ENCODE measurements around the gene NCKAP1.
"Not testable (repeated sequence)": the region's sequence is repeated elsewhere in the genome, so short reads cannot be mapped to it uniquely, and the experiment has no call there.

The NCKAP1 gene

DNA sequence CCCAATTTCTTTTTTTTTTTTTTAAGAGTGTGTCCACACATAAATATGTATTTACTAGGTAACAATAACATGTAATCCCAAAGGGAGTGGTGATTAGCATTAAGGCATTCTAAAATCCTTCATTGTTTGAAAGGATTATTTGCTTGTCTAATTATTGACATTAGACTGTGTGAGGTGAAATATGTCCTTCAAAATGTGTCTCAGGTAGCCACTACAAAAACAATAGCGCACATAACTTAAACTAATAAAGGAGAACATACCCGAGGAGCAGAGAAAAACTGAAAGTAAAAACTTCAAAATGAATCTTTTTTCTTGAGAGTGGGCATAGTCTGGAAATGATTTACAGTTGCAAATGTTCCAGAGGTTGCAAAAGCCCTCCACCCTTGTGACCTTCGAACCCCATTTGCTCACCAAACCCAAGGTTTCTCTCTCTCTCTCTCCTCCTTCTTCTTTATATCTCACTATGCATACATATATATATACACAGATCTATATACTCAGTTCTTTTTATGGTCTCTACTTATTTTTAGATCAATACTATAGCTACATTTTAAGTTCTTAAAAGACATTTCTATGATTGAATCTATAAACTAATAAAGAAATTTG is 147.4 kb downstream of the NCKAP1 start:
- Histone ChIP-seq H3K9me3 (ENCODE audit: control insufficient read depth in 5 of 5, low read length in 5 of 5) (peaks cover 0 to 3% (median 0%) of the 10 kb centered on the region in 5 donors), H3K36me3 (ENCODE audit: control insufficient read depth in 5 of 5, insufficient read depth in 5 of 5, low read length in 5 of 5) (no peaks in the 10 kb centered on the region), H3K27me3 (ENCODE audit: control insufficient read depth in 5 of 5, insufficient read depth in 4 of 5, low read length in 5 of 5) (no peaks in the 10 kb centered on the region), H3K4me3 (ENCODE audit: low read depth in 1 of 5, low read length in 5 of 5) (no peak overlapping the region), H3K27ac (ENCODE audit: low read depth, low read length) (no peak overlapping the region), H3K4me1 (ENCODE audit: control insufficient read depth in 5 of 5, insufficient read depth in 5 of 5, low read length in 5 of 5) (no peaks in the 10 kb centered on the region), H3K9ac (ENCODE audit: low read length in 5 of 5) (no peak overlapping the region)

DNA sequence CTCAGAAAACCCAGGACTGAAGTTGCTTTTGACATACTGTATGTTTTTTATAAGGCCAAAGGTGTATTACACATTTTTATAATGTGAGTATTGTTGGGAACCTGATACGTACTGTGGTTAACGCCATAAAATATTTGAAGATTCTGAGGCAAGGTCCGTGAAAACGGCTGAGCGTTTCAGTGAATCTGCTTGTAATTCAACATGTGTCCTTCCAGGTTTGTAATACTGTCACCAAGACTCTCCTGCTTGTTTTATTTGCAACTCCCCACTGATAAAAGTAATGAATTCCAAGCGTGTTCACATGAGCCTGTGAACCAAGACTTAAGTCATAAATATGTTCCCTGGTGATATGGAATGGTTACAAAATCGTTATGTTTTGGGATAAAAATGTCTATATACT is 148.0 kb downstream of the NCKAP1 start:
- Histone ChIP-seq H3K9ac (ENCODE audit: low read length in 5 of 5) (no peak overlapping the region), H3K4me1 (ENCODE audit: control insufficient read depth in 5 of 5, insufficient read depth in 5 of 5, low read length in 5 of 5) (no peaks in the 10 kb centered on the region), H3K27ac (ENCODE audit: low read depth, low read length) (no peak overlapping the region)

GRCh38 chr2:182887753-182888415 is 150.4 kb downstream of the NCKAP1 start:
- Histone ChIP-seq H3K9ac (ENCODE audit: low read length in 5 of 5) (no peak overlapping the region), H3K9me3 (ENCODE audit: control insufficient read depth in 5 of 5, low read length in 5 of 5) (no peaks in the 10 kb centered on the region), H3K36me3 (ENCODE audit: control insufficient read depth in 5 of 5, insufficient read depth in 5 of 5, low read length in 5 of 5) (no peaks in the 10 kb centered on the region), H3K4me3 (ENCODE audit: low read depth in 1 of 5, low read length in 5 of 5) (no peak overlapping the region), H3K27ac (ENCODE audit: low read depth, low read length) (no peak overlapping the region), H3K27me3 (ENCODE audit: control insufficient read depth in 5 of 5, insufficient read depth in 4 of 5, low read length in 5 of 5) (no peaks in the 10 kb centered on the region), H3K4me1 (ENCODE audit: control insufficient read depth in 5 of 5, insufficient read depth in 5 of 5, low read length in 5 of 5) (no peaks in the 10 kb centered on the region)

More for the DNA sequence above, 148.0 kb downstream of the NCKAP1 start:
- no peak overlapping the region for H3K4me3 ChIP-seq (ENCODE audit: low read depth in 1 of 5, low read length in 5 of 5)
- H3K36me3 ChIP-seq (ENCODE audit: control insufficient read depth in 5 of 5, insufficient read depth in 5 of 5, low read length in 5 of 5) = no peaks in the 10 kb centered on the region
- H3K27me3 ChIP-seq (ENCODE audit: control insufficient read depth in 5 of 5, insufficient read depth in 4 of 5, low read length in 5 of 5) = no peaks in the 10 kb centered on the region
- peaks cover 0 to 3% (median 0%) of the 10 kb centered on the region in 5 donors for H3K9me3 ChIP-seq (ENCODE audit: control insufficient read depth in 5 of 5, low read length in 5 of 5)

DNA sequence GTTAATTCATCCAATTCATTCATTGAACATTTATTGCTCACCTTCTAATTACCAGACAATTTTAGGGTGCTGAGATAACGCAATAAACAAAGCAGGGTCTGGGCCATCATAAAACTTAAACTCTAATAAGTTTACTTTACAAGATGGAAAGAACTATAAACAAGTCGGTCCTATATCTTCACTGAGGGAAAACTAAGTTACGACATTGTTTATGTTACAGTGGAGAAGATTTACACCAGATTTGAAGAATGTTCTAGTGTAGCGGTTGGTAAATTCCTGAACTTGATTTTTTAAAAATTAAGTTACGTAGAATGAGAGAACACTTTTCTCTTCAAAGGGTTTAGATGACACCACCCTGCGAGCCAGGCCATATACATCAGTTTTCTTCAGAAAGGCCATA is 151.2 kb downstream of the NCKAP1 start:
- H3K36me3 ChIP-seq (ENCODE audit: control insufficient read depth in 5 of 5, insufficient read depth in 5 of 5, low read length in 5 of 5) = no peaks in the 10 kb centered on the region
- no peaks in the 10 kb centered on the region for H3K27me3 ChIP-seq (ENCODE audit: control insufficient read depth in 5 of 5, insufficient read depth in 4 of 5, low read length in 5 of 5)
- H3K4me3 ChIP-seq (ENCODE audit: low read depth in 1 of 5, low read length in 5 of 5) = no peak overlapping the region
- H3K27ac ChIP-seq (ENCODE audit: low read depth, low read length) = no peak overlapping the region
- no peaks in the 10 kb centered on the region for H3K4me1 ChIP-seq (ENCODE audit: control insufficient read depth in 5 of 5, insufficient read depth in 5 of 5, low read length in 5 of 5)
- H3K9me3 ChIP-seq (ENCODE audit: control insufficient read depth in 5 of 5, low read length in 5 of 5) = no peaks in the 10 kb centered on the region
- H3K9ac ChIP-seq (ENCODE audit: low read length in 5 of 5) = no peak overlapping the region

DNA sequence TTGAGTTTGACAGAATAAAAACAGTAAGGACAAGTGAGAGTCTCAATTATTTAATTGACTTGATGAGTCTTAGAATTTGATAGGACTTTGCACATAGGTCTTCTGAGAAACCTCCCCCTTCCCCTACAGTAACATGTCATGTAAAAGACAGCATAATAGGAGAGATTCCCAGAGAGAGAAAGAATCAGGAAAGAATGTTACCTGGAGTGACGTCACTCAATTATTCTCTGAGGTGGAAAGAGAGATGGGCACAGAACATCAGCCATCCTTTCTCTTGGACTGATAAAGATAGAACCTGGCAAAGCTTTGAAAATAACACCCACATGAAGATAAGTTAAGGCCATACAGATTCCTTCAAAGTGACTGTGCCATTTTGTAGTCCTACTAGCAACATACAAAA is 152.5 kb downstream of the NCKAP1 start:
- no peak overlapping the region for H3K27ac ChIP-seq (ENCODE audit: low read depth, low read length)
- no peaks in the 10 kb centered on the region for H3K4me1 ChIP-seq (ENCODE audit: control insufficient read depth in 5 of 5, insufficient read depth in 5 of 5, low read length in 5 of 5)
- H3K36me3 ChIP-seq (ENCODE audit: control insufficient read depth in 5 of 5, insufficient read depth in 5 of 5, low read length in 5 of 5) = no peaks in the 10 kb centered on the region
- no peak overlapping the region for H3K4me3 ChIP-seq (ENCODE audit: low read depth in 1 of 5, low read length in 5 of 5)
- no peaks in the 10 kb centered on the region for H3K27me3 ChIP-seq (ENCODE audit: control insufficient read depth in 5 of 5, insufficient read depth in 4 of 5, low read length in 5 of 5)
- H3K9ac ChIP-seq (ENCODE audit: low read length in 5 of 5) = no peak overlapping the region
- peaks cover 0 to 5% (median 0%) of the 10 kb centered on the region in 5 donors for H3K9me3 ChIP-seq (ENCODE audit: control insufficient read depth in 5 of 5, low read length in 5 of 5)

- no peaks in the 10 kb centered on the region for H3K4me1 ChIP-seq (ENCODE audit: control insufficient read depth in 5 of 5, insufficient read depth in 5 of 5, low read length in 5 of 5)
- no peaks in the 10 kb centered on the region for H3K27me3 ChIP-seq (ENCODE audit: control insufficient read depth in 5 of 5, insufficient read depth in 4 of 5, low read length in 5 of 5)
- H3K4me3 ChIP-seq (ENCODE audit: low read depth in 1 of 5, low read length in 5 of 5) = no peak overlapping the region
- H3K36me3 ChIP-seq (ENCODE audit: control insufficient read depth in 5 of 5, insufficient read depth in 5 of 5, low read length in 5 of 5) = no peaks in the 10 kb centered on the region
- H3K9ac ChIP-seq (ENCODE audit: low read length in 5 of 5) = no peak overlapping the region
- H3K27ac ChIP-seq (ENCODE audit: low read depth, low read length) = no peak overlapping the region
- peaks cover 0 to 5% (median 0%) of the 10 kb centered on the region in 5 donors for H3K9me3 ChIP-seq (ENCODE audit: control insufficient read depth in 5 of 5, low read length in 5 of 5)
Measured at GRCh38 chr2:182883451-182883850, 154.8 kb downstream of the NCKAP1 start.

GRCh38 chr2:182880100-182880499 is 158.2 kb downstream of the NCKAP1 start:
- H3K27me3 ChIP-seq (ENCODE audit: control insufficient read depth in 5 of 5, insufficient read depth in 4 of 5, low read length in 5 of 5); H3K4me3 ChIP-seq (ENCODE audit: low read depth in 1 of 5, low read length in 5 of 5); H3K9ac ChIP-seq (ENCODE audit: low read length in 5 of 5); H3K4me1 ChIP-seq (ENCODE audit: control insufficient read depth in 5 of 5, insufficient read depth in 5 of 5, low read length in 5 of 5); H3K27ac ChIP-seq (ENCODE audit: low read depth, low read length); H3K36me3 ChIP-seq (ENCODE audit: control insufficient read depth in 5 of 5, insufficient read depth in 5 of 5, low read length in 5 of 5); H3K9me3 ChIP-seq (ENCODE audit: control insufficient read depth in 5 of 5, low read length in 5 of 5): not testable (repeated sequence)

GRCh38 chr2:182876653-182877052 is 161.6 kb downstream of the NCKAP1 start:
- H3K4me1 ChIP-seq (ENCODE audit: control insufficient read depth in 5 of 5, insufficient read depth in 5 of 5, low read length in 5 of 5); H3K4me3 ChIP-seq (ENCODE audit: low read depth in 1 of 5, low read length in 5 of 5); H3K27me3 ChIP-seq (ENCODE audit: control insufficient read depth in 5 of 5, insufficient read depth in 4 of 5, low read length in 5 of 5); H3K27ac ChIP-seq (ENCODE audit: low read depth, low read length); H3K9ac ChIP-seq (ENCODE audit: low read length in 5 of 5); H3K36me3 ChIP-seq (ENCODE audit: control insufficient read depth in 5 of 5, insufficient read depth in 5 of 5, low read length in 5 of 5); H3K9me3 ChIP-seq (ENCODE audit: control insufficient read depth in 5 of 5, low read length in 5 of 5): not testable (repeated sequence)

GRCh38 chr2:182870227-182870626 is 168.0 kb downstream of the NCKAP1 start:
- Histone ChIP-seq H3K27me3 (ENCODE audit: control insufficient read depth in 5 of 5, insufficient read depth in 4 of 5, low read length in 5 of 5) (peaks cover 2 to 16% (median 4%) of the 10 kb centered on the region in 5 donors), H3K4me1 (ENCODE audit: control insufficient read depth in 5 of 5, insufficient read depth in 5 of 5, low read length in 5 of 5) (peaks cover 2 to 24% (median 20%) of the 10 kb centered on the region in 5 donors), H3K9ac (ENCODE audit: low read length in 5 of 5) (no peak overlapping the region), H3K36me3 (ENCODE audit: control insufficient read depth in 5 of 5, insufficient read depth in 5 of 5, low read length in 5 of 5) (no peaks in the 10 kb centered on the region), H3K27ac (ENCODE audit: low read depth, low read length) (no peak overlapping the region), H3K9me3 (ENCODE audit: control insufficient read depth in 5 of 5, low read length in 5 of 5) (no peaks in the 10 kb centered on the region), H3K4me3 (ENCODE audit: low read depth in 1 of 5, low read length in 5 of 5) (no peak overlapping the region)

GRCh38 chr2:182868054-182868796 is 170.0 kb downstream of the NCKAP1 start:
- peaks cover 2 to 16% (median 4%) of the 10 kb centered on the region in 5 donors for H3K27me3 ChIP-seq (ENCODE audit: control insufficient read depth in 5 of 5, insufficient read depth in 4 of 5, low read length in 5 of 5)
- no peak overlapping the region for H3K27ac ChIP-seq (ENCODE audit: low read depth, low read length)
- no peak overlapping the region for H3K9ac ChIP-seq (ENCODE audit: low read length in 5 of 5)
- H3K4me1 ChIP-seq (ENCODE audit: control insufficient read depth in 5 of 5, insufficient read depth in 5 of 5, low read length in 5 of 5) = peaks cover 2 to 24% (median 20%) of the 10 kb centered on the region in 5 donors
- H3K4me3 ChIP-seq (ENCODE audit: low read depth in 1 of 5, low read length in 5 of 5) = no peak overlapping the region
- H3K36me3 ChIP-seq (ENCODE audit: control insufficient read depth in 5 of 5, insufficient read depth in 5 of 5, low read length in 5 of 5) = no peaks in the 10 kb centered on the region
- no peaks in the 10 kb centered on the region for H3K9me3 ChIP-seq (ENCODE audit: control insufficient read depth in 5 of 5, low read length in 5 of 5)

Measured in subcutaneous abdominal adipose tissue (tissue), 5 donors.